Stimulated activated CD8-positive, alpha-beta memory T cell treated with anti-CD3 and anti-CD28 coated beads, Interleukin-7, amount 100 ng/mL, for 4 hours (primary cell): ENCODE data around the gene WRAP53.

Experiments
- DNase-seq, 2 donors: peaks; one replicate each; pipeline ENCODE4 v3.0.0-alpha.2; 2020; ENCODE audit warnings: low read depth in 2 of 2

Gene WRAP53

DNA sequence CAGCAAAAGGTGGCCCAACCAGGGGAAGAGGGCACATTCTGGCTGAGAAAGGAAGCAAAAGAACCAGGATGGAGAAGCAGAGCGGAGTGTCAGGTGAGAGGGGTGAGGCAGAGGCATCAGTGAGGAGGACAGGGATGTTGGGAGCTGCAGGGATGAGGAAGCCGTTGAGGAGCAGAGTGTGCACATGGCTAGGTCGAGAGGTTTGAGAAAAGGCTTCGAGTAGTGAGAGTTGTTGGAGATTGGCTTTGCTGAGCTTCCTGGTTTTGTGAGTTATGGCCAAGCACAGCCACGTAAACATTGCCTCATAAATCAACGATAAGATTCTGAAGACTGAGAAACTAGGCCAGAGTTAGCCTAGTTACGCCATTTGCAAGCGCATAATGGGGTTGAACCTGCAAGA is 56.1 kb downstream of the WRAP53 start:
- DNase-seq = no peak

DNA sequence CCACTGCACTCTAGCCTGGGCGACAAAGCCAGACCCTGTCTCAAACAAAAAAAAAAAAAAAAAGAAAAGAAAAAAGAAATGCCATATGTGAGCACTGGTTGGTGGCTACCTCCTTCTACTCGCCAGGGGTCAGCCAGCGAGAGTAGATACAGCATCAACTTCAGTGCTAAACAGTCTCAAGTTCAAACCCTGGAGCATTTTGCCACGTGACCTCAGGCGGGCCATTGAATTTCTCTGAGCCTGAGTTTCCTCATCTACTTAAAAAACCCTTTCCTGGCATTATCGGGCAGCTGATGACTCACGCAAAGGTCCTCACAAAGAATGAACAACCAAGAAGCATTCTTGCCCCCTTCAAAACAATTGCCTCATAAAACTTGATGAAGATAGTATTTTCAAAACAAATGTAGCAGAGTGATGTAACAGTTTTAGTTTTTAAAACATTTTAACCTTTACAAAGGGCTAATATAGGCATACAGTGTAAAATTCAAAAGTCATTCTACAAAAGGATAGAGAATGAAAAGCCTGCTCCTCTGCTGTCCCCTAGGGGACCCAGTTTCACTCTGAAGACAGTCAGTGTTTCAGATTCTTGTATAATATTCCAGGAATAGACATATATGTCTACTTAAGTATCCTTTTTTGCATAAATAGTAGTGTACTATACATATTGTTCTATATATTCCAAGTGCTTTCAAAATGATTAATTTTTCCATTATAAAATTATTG is 57.6 kb downstream of the WRAP53 start:
- DNase-seq = no peak

DNA sequence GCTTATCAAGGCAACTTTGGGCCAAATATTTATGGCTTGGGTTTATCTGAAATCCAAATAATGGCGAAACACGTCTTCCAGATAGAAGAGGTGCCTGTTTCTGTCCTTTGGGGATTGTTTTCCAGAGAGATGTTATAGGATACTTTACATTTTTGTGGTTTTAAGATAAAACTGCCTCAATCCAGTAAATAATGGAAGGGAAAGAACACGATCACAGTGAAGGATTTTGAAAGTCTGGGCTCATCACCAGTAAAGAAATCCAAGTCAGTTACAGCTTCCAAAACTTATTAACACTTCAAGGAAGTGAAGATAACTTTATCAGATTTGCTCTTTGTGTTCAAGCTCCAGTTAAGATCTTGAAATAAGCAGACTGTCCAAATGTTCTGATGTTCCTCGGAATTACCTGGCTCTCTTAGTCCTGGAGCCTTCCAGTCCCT is 59.4 kb downstream of the WRAP53 start:
- DNase-seq = no peak

DNA sequence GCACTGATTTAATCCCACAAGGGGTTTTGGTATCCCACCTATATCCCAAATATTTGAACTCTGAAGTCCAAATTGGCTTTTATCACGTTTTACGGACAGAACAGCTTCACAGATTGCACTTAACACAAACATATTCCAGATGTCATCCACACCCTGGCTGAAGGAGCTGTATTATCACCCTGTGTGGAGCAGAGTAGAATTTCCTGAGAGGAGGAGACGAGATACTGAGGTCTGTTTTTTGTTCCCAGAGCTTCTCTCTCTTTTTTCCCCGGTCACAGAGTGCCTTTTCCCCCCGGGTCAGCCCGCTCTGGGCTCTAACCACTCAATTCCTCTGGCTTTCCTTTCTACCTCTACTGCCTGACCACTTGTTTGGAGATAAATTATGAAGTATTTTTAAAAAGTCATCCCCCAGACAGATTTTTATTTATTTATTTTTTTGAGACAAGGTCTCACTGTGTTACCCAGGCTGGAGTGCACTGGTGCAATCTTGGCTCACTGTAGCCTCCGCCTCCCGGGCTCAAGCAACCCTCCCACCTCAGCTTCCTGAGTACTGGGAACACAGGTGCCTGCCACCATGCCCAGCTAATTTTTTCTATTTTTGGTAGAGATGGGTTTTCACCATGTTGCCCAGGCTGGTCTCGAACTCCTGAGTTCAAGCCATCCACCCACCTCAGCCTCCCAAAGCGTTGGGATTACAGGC is 59.9 kb downstream of the WRAP53 start:
- DNase-seq = no peak

DNA sequence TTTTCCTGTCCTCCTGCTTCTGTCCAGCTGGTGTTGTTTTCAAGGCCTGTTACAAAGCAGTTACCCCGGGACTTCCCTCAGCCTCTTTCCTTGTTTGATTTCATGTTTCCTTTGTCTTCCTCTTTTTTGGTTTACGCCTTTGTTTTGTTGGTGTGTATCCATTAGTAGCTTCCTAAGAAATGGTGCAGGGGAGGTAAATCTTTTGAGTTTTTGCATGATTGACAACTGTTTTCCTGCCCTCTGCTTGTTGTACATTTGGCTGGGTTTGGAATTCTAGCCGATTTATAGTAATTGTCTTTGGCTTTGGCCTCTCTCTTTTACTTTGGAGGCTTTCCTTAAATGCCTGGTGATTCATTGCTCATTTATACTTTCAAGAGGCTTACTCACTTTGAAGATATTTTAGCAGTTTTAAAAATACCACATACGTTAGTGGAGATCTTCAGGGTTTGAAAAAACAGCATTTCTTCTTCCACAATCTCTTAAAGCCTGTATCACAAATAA is 62.1 kb downstream of the WRAP53 start:
- no peak for DNase-seq
